CD14-positive monocyte (primary cell): ENCODE results near the gene DNAH10. TPM values are rescaled to one million over a fixed set of nuclear protein-coding genes. Genes with fewer than 3 reads are reported as not detected.

Experiments
- DNase-seq, 3 donors: peaks; one replicate each; pipeline ENCODE4 v3.0.0-alpha.2; 2011 to 2022
- H2AFZ ChIP-seq: 2 replicates; pipeline ENCODE4 v1.6.0; 2012; ENCODE audit warnings: mild to moderate bottlenecking, low read depth, low read length, inconsistent platforms; ENCODE audit not compliant: insufficient read depth, poor library complexity, severe bottlenecking
- H3K27ac ChIP-seq, 2 donors: 1 replicate in 1 of 2; 2 replicates in 1 of 2; pipeline ENCODE4 v1.5.1; 2012 to 2013; ENCODE audit warnings: low read length in 2 of 2, control low read depth in 1 of 2, inconsistent platforms in 1 of 2, low read depth in 1 of 2, mild to moderate bottlenecking in 1 of 2
- H3K27me3 ChIP-seq, 2 donors: one replicate each; pipeline versions ENCODE4 v1.6.0 to v1.6.1; 2011 to 2013; ENCODE audit warnings: low read length in 2 of 2; ENCODE audit not compliant: control insufficient read depth in 2 of 2, insufficient read depth in 2 of 2
- H3K36me3 ChIP-seq, 2 donors: replicated peaks in 1 of 2; 1 replicate in 1 of 2; 2 replicates in 1 of 2; pipeline versions ENCODE4 v1.5.1 to v1.6.1; 2012 to 2013; ENCODE audit warnings: low read length in 2 of 2, control low read depth in 1 of 2, inconsistent platforms in 1 of 2, mild to moderate bottlenecking in 1 of 2; ENCODE audit not compliant: insufficient read depth in 2 of 2, control insufficient read depth in 1 of 2
- H3K4me1 ChIP-seq, 2 donors: 1 replicate in 1 of 2; 2 replicates in 1 of 2; pipeline versions ENCODE4 v1.5.1 to v1.6.1; 2012 to 2013; ENCODE audit warnings: low read length in 2 of 2, control low read depth in 1 of 2, inconsistent platforms in 1 of 2, mild to moderate bottlenecking in 1 of 2, moderate library complexity in 1 of 2; ENCODE audit not compliant: insufficient read depth in 2 of 2, control insufficient read depth in 1 of 2
- H3K4me2 ChIP-seq: replicated peaks from 2 replicates; pipeline ENCODE3; 2012; ENCODE audit warnings: low read length, moderate library complexity, mild to moderate bottlenecking; ENCODE audit not compliant: poor library complexity, severe bottlenecking; ENCODE audit errors: extremely low read depth
- H3K4me3 ChIP-seq, 3 experiments: fragments of 200-600 bp in 1 of 3; sonication (generic) in 1 of 3; replicated peaks in 1 of 3; 1 replicate in 2 of 3; 2 replicates in 1 of 3; pipeline ENCODE4 v1.5.1; 2011 to 2013; ENCODE audit warnings: low read length in 3 of 3, mild to moderate bottlenecking in 3 of 3, control low read depth in 2 of 3, low read depth in 2 of 3, inconsistent platforms in 1 of 3, moderate library complexity in 1 of 3
- H3K79me2 ChIP-seq: 2 replicates; pipeline ENCODE4 v1.6.0; 2012; ENCODE audit warnings: mild to moderate bottlenecking, control low read depth, inconsistent platforms, low read length, moderate library complexity; ENCODE audit not compliant: insufficient read depth
- H3K9ac ChIP-seq: 2 replicates; pipeline ENCODE4 v1.6.0; 2017; ENCODE audit warnings: low read length, mild to moderate bottlenecking; ENCODE audit not compliant: insufficient read depth, poor library complexity, severe bottlenecking
- H3K9me3 ChIP-seq, 2 donors: replicated peaks in 1 of 2; 1 replicate in 1 of 2; 2 replicates in 1 of 2; pipeline versions ENCODE4 v1.5.1 to v1.6.1; 2012 to 2013; ENCODE audit warnings: low read length in 2 of 2, control low read depth in 1 of 2; ENCODE audit not compliant: control insufficient read depth in 1 of 2, insufficient read depth in 1 of 2
- H4K20me1 ChIP-seq: 2 replicates; pipeline ENCODE4 v1.6.0; 2012; ENCODE audit warnings: mild to moderate bottlenecking, low read length, control low read depth, moderate library complexity; ENCODE audit not compliant: insufficient read depth
- H3K27ac Mint-ChIP-seq, 7 donors: one replicate each; pipeline ENCODE4 v1.8.0; 2020; ENCODE audit warnings: mild to moderate bottlenecking in 7 of 7, mixed read lengths in 7 of 7, moderate library complexity in 6 of 7, inconsistent platforms in 2 of 7
- H3K27me3 Mint-ChIP-seq, 3 donors: one replicate each; pipeline ENCODE4 v1.8.0; 2021 to 2022; ENCODE audit warnings: low read depth in 3 of 3, mild to moderate bottlenecking in 3 of 3, mixed read lengths in 3 of 3, moderate library complexity in 3 of 3, inconsistent platforms in 1 of 3
- H3K36me3 Mint-ChIP-seq, 2 donors: one replicate each; pipeline ENCODE4 v1.8.0; 2020; ENCODE audit warnings: mixed read lengths in 2 of 2, inconsistent platforms in 1 of 2, mild to moderate bottlenecking in 1 of 2
- H3K4me1 Mint-ChIP-seq: one replicate; pipeline ENCODE4 v1.8.0; 2020; ENCODE audit warnings: mild to moderate bottlenecking, mixed read lengths
- H3K4me3 Mint-ChIP-seq, 2 donors: one replicate each; pipeline ENCODE4 v1.8.0; 2020; ENCODE audit warnings: mild to moderate bottlenecking in 2 of 2, mixed read lengths in 2 of 2, moderate library complexity in 1 of 2
- H3K9me3 Mint-ChIP-seq, 7 donors: one replicate each; pipeline ENCODE4 v1.8.0; 2020 to 2022; ENCODE audit warnings: mixed read lengths in 7 of 7, mild to moderate bottlenecking in 6 of 7, moderate library complexity in 6 of 7, inconsistent platforms in 2 of 7
- CTCF ChIP-seq: fragments of 200-600 bp; IDR thresholded peaks from one replicate; pipeline ENCODE4 v1.8.0; 2022; ENCODE audit warnings: antibody characterized with exemption, mild to moderate bottlenecking
- WGBS: methylation state at CpG from one replicate; pipeline ENCODE4 v1.1.5; 2013; ENCODE audit warnings: missing lambda C conversion rate; ENCODE audit not compliant: insufficient coverage; 5-methylcytosine and 5-hydroxymethylcytosine counted together
- intact Hi-C, 2 donors: fragments of 100-400 bp; cut with micrococcal nuclease; formaldehyde crosslinking; loops; one replicate each; pipeline versions ENCODE4 v1.15.0 to v1.15.1; 2023
- polyA plus RNA-seq, 3 donors: library from polyadenylated mRNA; depleted of rRNA in 1 of 3; unstranded in 2 of 3; stranded (reverse) in 1 of 3; fragments of 300-500 nt in 2 of 3; fragments of >200 nt in 1 of 3; fragmentation: Illumina TruSeq in 2 of 3; gene quantifications; 1 replicate in 2 of 3; 2 replicates in 1 of 3; pipeline ENCODE4 v1.2.3, GENCODE V29; 2012 to 2021

The DNAH10 gene
- polyA plus RNA-seq, 3 donors: not detected

GRCh38 chr12:123950476-123951349 is 188.6 kb downstream of the DNAH10 start:
- over 99% methylated on average over 12 of the region's 15 CpGs for WGBS
- no peaks in the 10 kb centered on the region for H3K27me3 ChIP-seq
- no peak overlapping the region for H2AFZ ChIP-seq
- H3K4me3 Mint-ChIP-seq: no peak overlapping the region
- no peak overlapping the region for H3K27ac ChIP-seq
- H3K4me1 ChIP-seq: no peaks in the 10 kb centered on the region
- TF ChIP-seq CTCF: no peak
- peaks cover 0 to 2% (median 0%) of the 10 kb centered on the region in 7 donors for H3K9me3 Mint-ChIP-seq
- no peaks in the 10 kb centered on the region for H3K4me1 Mint-ChIP-seq
- H3K4me3 ChIP-seq: no peak overlapping the region
- H3K27ac Mint-ChIP-seq: no peak overlapping the region
- H3K9ac ChIP-seq: no peak overlapping the region
- H3K27me3 Mint-ChIP-seq: no peaks in the 10 kb centered on the region
- DNase-seq: no peak
- peaks cover 0 to 2% of the 10 kb centered on the region in 2 donors for H3K36me3 Mint-ChIP-seq
- intact Hi-C loops: no loop called here
- H3K79me2 ChIP-seq: no peaks in the 10 kb centered on the region
- no peak overlapping the region for H3K4me2 ChIP-seq
- no peaks in the 10 kb centered on the region for H4K20me1 ChIP-seq
- no peaks in the 10 kb centered on the region for H3K9me3 ChIP-seq
- no peaks in the 10 kb centered on the region for H3K36me3 ChIP-seq

DNA sequence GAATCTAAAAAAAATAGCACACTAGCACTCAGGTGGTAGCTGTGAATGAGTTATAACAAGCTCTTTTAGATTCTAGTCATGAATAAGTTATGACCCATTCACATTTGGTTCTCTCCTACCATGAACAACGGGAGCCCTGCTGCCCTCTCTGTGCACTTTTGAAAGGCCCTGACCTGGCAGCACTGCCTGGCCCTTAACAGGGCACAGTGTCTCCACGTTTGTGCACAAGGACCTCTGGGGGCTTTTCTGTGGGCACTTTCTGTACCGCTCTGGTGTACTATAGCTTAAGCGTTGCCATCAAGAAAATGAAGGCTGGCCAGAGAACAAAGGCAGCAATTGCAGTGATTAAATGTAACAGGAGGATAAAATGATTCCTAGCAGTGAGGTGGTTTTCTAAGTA is 189.4 kb downstream of the DNAH10 start:
- H3K27me3 Mint-ChIP-seq: no peaks in the 10 kb centered on the region
- Histone ChIP-seq H3K27me3 (no peaks in the 10 kb centered on the region), H3K79me2 (no peaks in the 10 kb centered on the region), H2AFZ (no peak overlapping the region), H3K4me3 (no peak overlapping the region), H3K4me1 (no peaks in the 10 kb centered on the region), H4K20me1 (no peaks in the 10 kb centered on the region), H3K4me2 (no peak overlapping the region), H3K9me3 (no peaks in the 10 kb centered on the region), H3K27ac (no peak overlapping the region), H3K9ac (no peak overlapping the region), H3K36me3 (no peaks in the 10 kb centered on the region)
- DNase-seq: no peak
- no peak overlapping the region for H3K4me3 Mint-ChIP-seq
- WGBS: 94% methylated on average over 4 of the region's 4 CpGs
- TF ChIP-seq CTCF: no peak
- H3K27ac Mint-ChIP-seq: no peak overlapping the region
- peaks cover 0 to 2% (median 0%) of the 10 kb centered on the region in 7 donors for H3K9me3 Mint-ChIP-seq
- peaks cover 0 to 2% of the 10 kb centered on the region in 2 donors for H3K36me3 Mint-ChIP-seq
- intact Hi-C loops: no loop called here
- H3K4me1 Mint-ChIP-seq: no peaks in the 10 kb centered on the region
